ENCODE results near the gene CCT2.
"Not testable (repeated sequence)": the region's sequence is repeated elsewhere in the genome, so short reads cannot be mapped to it uniquely, and the experiment has no call there.

The CCT2 gene

GRCh38 chr12:69589082-69589481 lies 3.8 kb downstream of the CCT2 start:
- DNase-seq (ENCODE audit: low spot score): no peak

- DNase-seq (ENCODE audit: low spot score): no peak
Measured at GRCh38 chr12:69595689-69596088, 10.4 kb downstream of the CCT2 start.

- no peak for DNase-seq (ENCODE audit: low spot score)
Measured at GRCh38 chr12:69598174-69598753, 13.0 kb downstream of the CCT2 start.

- no peak for DNase-seq (ENCODE audit: low spot score)
Measured at GRCh38 chr12:69600804-69601203, 15.5 kb downstream of the CCT2 start.

- no peak for DNase-seq (ENCODE audit: low spot score)
Measured at GRCh38 chr12:69601962-69602685, 16.9 kb downstream of the CCT2 start.

- no peak for DNase-seq (ENCODE audit: low spot score)
Measured at GRCh38 chr12:69602954-69603353, 17.7 kb downstream of the CCT2 start.

- DNase-seq (ENCODE audit: low spot score): not testable (repeated sequence)
Measured at GRCh38 chr12:69603556-69603955, 18.3 kb downstream of the CCT2 start.

- not testable (repeated sequence) for DNase-seq (ENCODE audit: low spot score)
Measured at GRCh38 chr12:69604275-69604674, 19.0 kb downstream of the CCT2 start.

GRCh38 chr12:69608114-69608513 lies 22.9 kb downstream of the CCT2 start:
- no peak for DNase-seq (ENCODE audit: low spot score)

GRCh38 chr12:69610126-69610525 lies 24.9 kb downstream of the CCT2 start:
- no peak for DNase-seq (ENCODE audit: low spot score)

GRCh38 chr12:69610729-69611128 lies 25.5 kb downstream of the CCT2 start, which contains the start of gene LRRC10:
LRRC10 (minus strand) TSS chr12:69610907; CDS start chr12:69610838, 69 bp downstream.
- DNase-seq (ENCODE audit: low spot score): no peak

GRCh38 chr12:69613351-69613750 lies 28.1 kb downstream of the CCT2 start:
- DNase-seq (ENCODE audit: low spot score): no peak

- no peak for DNase-seq (ENCODE audit: low spot score)
Measured at GRCh38 chr12:69616025-69616424, 30.8 kb downstream of the CCT2 start.

GRCh38 chr12:69619050-69619449 lies 33.8 kb downstream of the CCT2 start:
- no peak for DNase-seq (ENCODE audit: low spot score)

- DNase-seq (ENCODE audit: low spot score): no peak
Measured at GRCh38 chr12:69620077-69620476, 34.8 kb downstream of the CCT2 start.

- no peak for DNase-seq (ENCODE audit: low spot score)
Measured at GRCh38 chr12:69620921-69621320, 35.7 kb downstream of the CCT2 start.

- no peak for DNase-seq (ENCODE audit: low spot score)
Measured at GRCh38 chr12:69621551-69621950, 36.3 kb downstream of the CCT2 start.

GRCh38 chr12:69623970-69624369 lies 38.7 kb downstream of the CCT2 start:
- DNase-seq (ENCODE audit: low spot score): no peak

- no peak for DNase-seq (ENCODE audit: low spot score)
Measured at GRCh38 chr12:69627501-69627900, 42.2 kb downstream of the CCT2 start.

GRCh38 chr12:69630191-69630590 lies 44.9 kb downstream of the CCT2 start:
- DNase-seq (ENCODE audit: low spot score): peak; percentile 47

- no peak for DNase-seq (ENCODE audit: low spot score)
Measured at GRCh38 chr12:69633061-69633460, 47.8 kb downstream of the CCT2 start.

GRCh38 chr12:69639400-69640016 lies 54.2 kb downstream of the CCT2 start:
- DNase-seq (ENCODE audit: low spot score): peak; percentile 75

GRCh38 chr12:69641546-69641945 lies 56.3 kb downstream of the CCT2 start:
- no peak for DNase-seq (ENCODE audit: low spot score)

Measured in HuH-7.5 (cell line).